NCI-H526 treated with DMSO at 0.1 percent for 48 hours (cell line): Measurements from ENCODE around the gene RGS7.
"Not testable (repeated sequence)": the region's sequence is repeated elsewhere in the genome, so short reads cannot be mapped to it uniquely, and the experiment has no call there.

ENCODE experiments used
- DNase-seq: peaks from one replicate; lab custom pipeline; 2025; lab: John Stamatoyannopoulos, UW

Gene RGS7

DNA sequence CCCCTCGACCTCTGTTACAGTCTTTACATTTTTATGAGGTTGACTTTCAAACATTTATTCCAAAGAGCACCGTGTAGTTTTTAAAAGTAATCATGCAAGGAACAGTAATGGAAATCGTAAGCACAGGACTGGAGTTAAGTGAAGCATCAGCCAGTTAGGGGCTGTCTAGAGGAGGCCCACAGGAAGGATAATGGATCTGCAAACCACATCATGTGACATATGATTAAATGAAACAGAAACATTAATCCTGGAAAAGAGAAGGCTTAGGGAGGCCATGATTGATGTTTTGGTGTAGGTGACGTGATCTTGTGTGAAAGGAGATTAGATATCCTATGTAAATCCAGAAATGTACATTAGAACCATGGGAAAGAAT lies 25.0 kb downstream of the RGS7 start:
- DNase-seq: no peak

DNA sequence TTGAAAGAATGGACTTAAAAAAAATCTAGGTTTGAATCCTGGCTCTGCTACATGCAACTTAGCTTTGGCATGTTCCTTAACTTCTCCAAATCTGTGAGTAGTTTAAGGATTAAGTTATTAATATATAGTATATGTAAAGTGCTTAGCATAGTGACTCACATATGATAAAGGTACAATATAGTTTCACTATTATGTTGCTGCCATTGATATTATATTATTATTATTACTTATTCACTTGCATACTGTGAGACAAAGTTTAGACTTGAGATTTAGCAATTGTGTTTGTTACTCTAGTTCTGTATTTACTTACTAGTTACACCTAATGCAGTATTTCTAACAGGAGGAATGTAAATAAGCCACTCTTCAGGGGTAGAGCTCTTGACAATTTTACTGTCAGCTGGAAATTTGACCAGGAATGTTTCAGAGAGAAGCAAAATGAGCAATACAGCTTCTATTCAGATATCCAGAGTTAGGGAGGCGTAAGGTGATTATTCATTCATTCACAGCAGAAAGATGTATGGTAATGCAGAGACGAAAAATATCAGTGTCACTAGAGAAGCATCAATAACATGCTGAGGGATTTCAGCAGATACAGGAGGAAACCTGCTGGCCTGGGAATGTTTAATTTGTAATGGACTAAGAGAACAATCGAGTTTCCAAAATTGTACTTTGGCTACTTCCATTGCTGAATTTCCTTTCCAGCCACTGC lies 25.5 kb downstream of the RGS7 start:
- no peak for DNase-seq

DNA sequence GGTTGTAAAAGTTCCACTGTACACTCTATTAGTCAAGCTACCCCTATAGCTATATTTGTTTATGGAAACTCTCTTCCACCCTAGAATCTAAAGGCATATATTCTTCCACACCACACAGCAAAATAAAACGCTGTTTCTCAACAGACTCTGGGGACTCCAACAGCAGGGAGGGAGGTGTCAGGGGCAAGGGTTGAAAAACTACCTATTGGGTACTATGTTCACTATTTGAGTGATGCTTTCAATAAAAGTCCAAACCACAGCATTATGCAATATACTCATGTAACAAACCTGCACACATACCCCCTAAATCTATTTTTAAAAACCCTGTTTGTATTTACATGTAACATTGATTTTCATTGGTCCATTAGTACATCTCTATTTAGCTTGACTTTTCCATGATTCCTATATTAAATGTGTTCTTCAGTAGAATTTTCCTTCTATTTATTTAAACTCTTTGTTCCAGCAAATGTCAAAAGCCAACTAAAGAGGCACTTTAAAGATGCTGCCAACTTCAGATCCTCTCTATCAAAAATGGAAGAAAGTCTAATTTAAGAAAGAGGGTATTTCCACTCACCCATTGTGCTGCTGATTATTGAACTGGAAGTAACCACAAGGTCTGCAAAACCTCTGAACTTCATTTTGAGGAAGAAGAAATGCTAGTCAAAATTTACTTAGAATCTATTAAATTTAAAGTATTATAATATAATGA lies 26.2 kb downstream of the RGS7 start:
- DNase-seq: no peak

GRCh38 chr1:241325456-241325855 lies 31.5 kb downstream of the RGS7 start:
- no peak for DNase-seq

DNA sequence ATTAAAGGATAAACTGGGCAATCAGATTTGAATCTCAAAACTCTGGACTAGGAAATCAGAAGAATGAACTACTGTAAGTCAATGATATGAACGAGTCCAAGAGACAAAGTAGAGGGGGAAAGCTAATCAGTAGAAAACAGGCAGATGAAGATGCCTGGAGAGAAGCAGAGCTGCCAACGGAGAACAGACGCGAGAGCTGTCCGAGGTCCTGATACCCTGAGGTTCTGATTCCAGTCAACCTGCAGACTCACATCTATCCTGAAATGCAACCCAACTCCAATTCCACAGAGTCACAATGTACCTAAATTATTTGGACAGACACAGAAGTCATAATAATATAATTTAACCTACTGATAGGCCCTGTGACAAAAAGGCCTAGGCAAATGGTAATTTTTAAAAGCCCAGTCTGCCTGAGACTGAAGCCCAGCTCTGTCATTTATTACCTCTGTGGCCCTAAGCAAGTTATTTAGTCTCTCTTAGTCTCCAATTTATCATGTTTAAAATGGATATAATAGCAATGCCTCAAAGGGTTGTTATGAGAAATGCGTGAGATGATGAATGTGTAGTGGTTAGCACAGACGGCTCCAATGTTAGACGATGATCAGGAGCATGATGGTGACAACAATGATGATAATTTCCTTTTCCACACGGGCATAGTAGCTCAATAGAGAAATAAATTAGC lies 33.4 kb downstream of the RGS7 start:
- no peak for DNase-seq

DNA sequence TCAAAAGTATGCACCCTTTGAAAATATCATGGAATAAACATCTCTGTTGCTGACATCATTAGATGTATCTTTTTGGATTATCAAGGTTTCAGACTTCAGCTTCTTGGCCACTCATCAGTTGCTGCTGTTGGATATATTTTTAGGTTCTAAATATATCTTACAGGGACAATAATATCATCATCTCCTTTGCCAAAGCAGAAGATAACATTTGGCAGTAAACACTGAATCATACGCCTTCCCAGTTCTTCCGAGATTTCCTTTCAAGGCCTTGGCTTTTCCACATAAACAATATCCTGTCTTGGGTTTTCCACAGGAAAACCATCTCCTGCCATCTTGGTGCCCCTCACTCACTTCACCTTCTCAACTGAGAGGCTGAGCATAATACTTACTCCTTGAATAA lies 39.3 kb downstream of the RGS7 start:
- no peak for DNase-seq

- DNase-seq: no peak
These were observed 40.6 kb downstream of the RGS7 start for GRCh38 chr1:241316372-241316771.

- DNase-seq: no peak
These were observed 45.8 kb downstream of the RGS7 start for GRCh38 chr1:241311056-241311746.

- no peak for DNase-seq
These were observed 46.6 kb downstream of the RGS7 start for GRCh38 chr1:241310451-241310850.

GRCh38 chr1:241309651-241310050 lies 47.4 kb downstream of the RGS7 start:
- DNase-seq: no peak

- no peak for DNase-seq
These were observed 48.5 kb downstream of the RGS7 start for GRCh38 chr1:241308471-241308870.

- no peak for DNase-seq
These were observed 49.0 kb downstream of the RGS7 start for GRCh38 chr1:241308011-241308410.

- DNase-seq: no peak
These were observed 50.7 kb downstream of the RGS7 start for GRCh38 chr1:241306125-241306790.

DNA sequence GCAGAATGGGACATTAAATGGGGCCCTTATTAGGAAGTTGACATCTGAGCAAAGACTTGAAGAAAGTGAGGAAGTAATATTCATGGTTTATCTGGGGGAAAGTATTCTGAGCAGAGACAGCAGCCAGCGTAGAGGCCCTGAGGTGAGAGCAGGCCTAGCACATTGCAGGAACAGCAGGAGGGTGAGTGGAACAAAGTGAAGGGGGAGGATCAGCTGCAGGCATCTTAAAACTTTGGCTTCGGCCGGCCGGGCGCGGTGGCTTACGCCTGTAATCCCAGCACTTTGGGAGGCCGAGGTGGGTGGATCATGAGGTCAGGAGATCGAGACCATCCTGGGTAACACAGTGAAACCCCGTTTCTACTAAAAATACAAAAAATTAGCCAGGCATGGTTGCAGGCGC lies 55.0 kb downstream of the RGS7 start:
- not testable (repeated sequence) for DNase-seq

DNA sequence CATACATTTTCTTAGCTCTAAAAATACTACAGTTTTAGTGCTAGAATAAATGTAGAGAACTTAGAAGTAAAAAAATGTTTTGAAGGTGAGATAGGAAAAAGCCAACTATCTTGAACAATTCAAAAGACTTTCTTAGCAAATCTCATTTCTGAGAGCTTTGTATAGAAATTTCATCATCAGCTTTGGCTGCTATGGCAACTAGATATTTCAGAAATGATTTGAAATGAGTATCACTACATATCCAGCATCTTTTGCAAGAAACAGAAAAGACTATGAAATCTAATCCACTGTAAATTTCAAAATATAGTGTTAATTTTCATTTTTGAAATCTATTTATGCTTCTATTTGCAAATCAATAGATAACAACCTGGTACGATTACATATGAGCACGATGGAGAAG lies 57.7 kb downstream of the RGS7 start:
- no peak for DNase-seq

DNA sequence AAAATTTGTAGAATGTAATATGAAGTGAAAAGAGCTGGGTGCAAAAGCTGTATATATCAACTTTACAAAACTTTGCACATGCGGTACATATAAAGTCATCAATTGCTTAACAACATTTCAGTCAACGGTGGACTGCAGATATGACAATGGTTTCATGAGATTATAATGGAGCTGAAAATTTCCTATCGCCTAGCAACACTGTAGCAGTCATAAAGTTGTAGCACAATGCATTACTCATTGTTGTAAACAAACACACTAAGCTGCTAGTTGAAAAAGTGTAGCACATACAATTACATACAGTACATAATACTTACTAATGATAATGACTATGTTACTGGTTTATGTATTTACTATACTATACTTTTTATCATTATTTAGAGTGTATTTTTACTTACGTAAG lies 64.0 kb downstream of the RGS7 start:
- no peak for DNase-seq

GRCh38 chr1:241291548-241291947 lies 65.5 kb downstream of the RGS7 start:
- not testable (repeated sequence) for DNase-seq

DNA sequence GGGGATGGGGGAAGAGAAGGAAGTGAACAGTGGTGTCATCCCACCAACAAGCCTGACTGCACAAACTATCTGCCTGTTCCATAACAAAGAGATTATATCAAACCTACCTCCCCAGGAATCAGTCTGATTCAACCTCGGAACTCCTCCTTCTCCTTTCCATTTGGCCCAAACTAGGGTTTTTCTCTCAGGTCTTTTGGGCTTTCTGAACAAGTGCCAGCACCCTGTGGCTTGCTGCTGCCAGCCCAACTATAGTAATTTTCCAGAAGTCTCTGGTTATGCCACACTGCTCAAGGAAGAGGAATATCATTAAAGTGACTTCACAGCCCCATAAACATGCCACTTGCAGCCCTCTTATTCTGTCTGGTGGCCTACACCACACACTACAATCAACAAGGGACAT lies 70.5 kb downstream of the RGS7 start:
- DNase-seq: no peak

DNA sequence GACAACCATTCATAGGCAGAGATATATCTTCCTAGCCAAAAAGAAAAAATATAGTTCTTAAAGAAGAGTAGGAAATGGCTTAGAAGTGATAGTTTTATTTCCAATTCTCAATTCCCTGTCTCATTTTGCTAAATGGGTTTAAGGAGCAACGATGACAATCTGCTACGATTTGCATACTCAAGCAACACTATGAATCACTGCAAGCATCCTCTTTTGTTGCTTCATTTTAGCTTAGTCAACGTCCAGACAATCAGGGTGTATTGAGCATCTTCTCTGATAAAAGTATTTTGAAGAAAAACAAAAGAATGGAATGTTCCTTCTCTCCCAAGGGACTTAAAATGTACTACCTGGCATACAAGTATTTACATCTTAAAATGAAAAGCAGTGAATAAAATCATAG lies 80.6 kb downstream of the RGS7 start:
- no peak for DNase-seq

GRCh38 chr1:241275981-241276380 lies 81.0 kb downstream of the RGS7 start:
- DNase-seq: no peak

DNA sequence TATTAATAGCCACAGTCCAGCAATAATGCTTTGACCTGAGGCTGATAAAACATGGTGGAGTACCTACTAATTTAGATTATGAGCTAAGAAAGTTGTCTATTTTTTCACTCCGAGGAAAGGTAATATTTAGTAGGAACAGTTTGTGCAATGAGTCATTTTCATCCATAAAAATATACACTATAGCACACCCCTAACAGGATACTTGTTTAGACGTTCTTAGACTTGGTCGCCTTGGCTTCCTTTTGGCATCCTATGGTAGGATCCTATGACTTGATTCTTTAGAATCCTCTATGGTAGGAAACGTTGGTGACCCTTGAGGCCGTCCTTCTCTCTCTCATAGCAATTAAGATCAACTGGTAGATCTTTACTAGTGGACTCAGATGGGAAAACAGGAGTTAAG lies 81.8 kb downstream of the RGS7 start:
- DNase-seq: no peak

DNA sequence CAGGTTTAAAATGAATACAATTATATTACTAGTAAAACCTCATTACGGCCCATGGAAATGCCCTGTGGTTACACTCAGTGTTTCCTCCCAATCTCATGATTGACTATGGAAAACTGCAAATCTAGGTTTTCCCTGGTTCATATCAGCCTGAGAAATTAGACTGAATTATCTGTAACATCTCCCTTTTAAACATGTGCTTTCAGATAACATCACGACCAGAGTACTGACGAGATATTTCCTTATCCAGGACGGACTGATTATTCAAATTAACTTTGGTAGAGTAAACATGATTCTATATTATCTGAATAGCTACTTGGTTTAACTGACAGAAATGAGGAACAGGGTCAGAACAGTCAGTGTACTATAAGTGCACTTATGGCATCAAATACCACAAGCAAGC lies 82.3 kb downstream of the RGS7 start:
- peak; percentile 0 for DNase-seq
